Lung (tissue), 12 donors: ENCODE measurements around the gene OTUD6A. TPM values are rescaled to one million over a fixed set of nuclear protein-coding genes. Genes with fewer than 3 reads are reported as not detected.

Experiments used
- ATAC-seq: fragments of 200-7000 bp; cut with Tn5 transposase; one replicate; pipeline ENCODE4 v1.9.1; 2020; ENCODE audit warnings: moderate number of reproducible peaks; ENCODE audit not compliant: insufficient read depth, low FRiP score
- DNase-seq, 3 donors: peaks; one replicate each; pipeline ENCODE4 v3.0.0-alpha.2; 2013 to 2017
- H3K27ac ChIP-seq, 2 donors: one replicate each; pipeline ENCODE4 v1.5.1; 2013; ENCODE audit warnings: mild to moderate bottlenecking in 2 of 2, moderate library complexity in 2 of 2, control low read depth in 1 of 2, inconsistent platforms in 1 of 2, low read depth in 1 of 2, low read length in 1 of 2
- H3K27me3 ChIP-seq, 3 donors: one replicate each; pipeline ENCODE4 v1.5.1; 2013; ENCODE audit warnings: low read length in 2 of 3; ENCODE audit not compliant: control insufficient read depth in 3 of 3, insufficient read depth in 3 of 3
- H3K36me3 ChIP-seq, 4 donors: one replicate each; pipeline ENCODE4 v1.5.1; 2013; ENCODE audit warnings: low read length in 4 of 4, mild to moderate bottlenecking in 1 of 4, moderate library complexity in 1 of 4; ENCODE audit not compliant: control insufficient read depth in 4 of 4, insufficient read depth in 4 of 4
- H3K4me1 ChIP-seq, 5 donors: one replicate each; pipeline ENCODE4 v1.5.1; 2013; ENCODE audit warnings: low read length in 5 of 5, mild to moderate bottlenecking in 2 of 5, moderate library complexity in 1 of 5; ENCODE audit not compliant: control insufficient read depth in 5 of 5, insufficient read depth in 5 of 5
- H3K4me3 ChIP-seq: one replicate; pipeline ENCODE4 v1.5.1; 2013; ENCODE audit warnings: mild to moderate bottlenecking, control low read depth, moderate library complexity
- H3K9ac ChIP-seq, 2 donors: one replicate each; pipeline ENCODE4 v1.5.1; 2013; ENCODE audit warnings: low read length in 2 of 2, control low read depth in 1 of 2; ENCODE audit not compliant: insufficient read depth in 1 of 2
- H3K9me3 ChIP-seq, 4 donors: one replicate each; pipeline ENCODE4 v1.5.1; 2013; ENCODE audit warnings: low read length in 3 of 4, mild to moderate bottlenecking in 1 of 4, moderate library complexity in 1 of 4; ENCODE audit not compliant: control insufficient read depth in 4 of 4, insufficient read depth in 3 of 4
- WGBS, 2 donors: extraction: QIAGEN DNeasy Blood & Tissue Kit; methylation state at CpG; one replicate each; pipeline ENCODE4 v1.1.7; 2013; 5-methylcytosine and 5-hydroxymethylcytosine counted together
- polyA plus RNA-seq, 2 donors: library from polyadenylated mRNA; stranded (reverse); fragments of 200-250 nt; gene quantifications; one replicate each; pipeline ENCODE4 v1.2.1, GENCODE V29; 2013
- total RNA-seq, 2 donors: library from RNA; depleted of rRNA in 1 of 2; stranded (reverse); fragments of >200 nt in 1 of 2; gene quantifications; one replicate each; pipeline ENCODE4 v1.2.1, GENCODE V29; 2014 to 2021
- TF ChIP-seq, protein P1 (sequence below): IDR thresholded peaks from 2 replicates; pipeline ENCODE4 v1.5.1; 2012; ENCODE audit warnings: mild to moderate bottlenecking; ENCODE audit errors: control extremely low read depth, extremely low read depth
- donor health status: control.
- donor health status: control.
- donor health status: Bipolar disorder and iron deficiency.
- donor health status: healthy.
- donor health status: DM: yes; HTN: yes; CAD: no.

OTUD6A gene
- total and polyA plus RNA-seq, 4 donors: not detected

DNA sequence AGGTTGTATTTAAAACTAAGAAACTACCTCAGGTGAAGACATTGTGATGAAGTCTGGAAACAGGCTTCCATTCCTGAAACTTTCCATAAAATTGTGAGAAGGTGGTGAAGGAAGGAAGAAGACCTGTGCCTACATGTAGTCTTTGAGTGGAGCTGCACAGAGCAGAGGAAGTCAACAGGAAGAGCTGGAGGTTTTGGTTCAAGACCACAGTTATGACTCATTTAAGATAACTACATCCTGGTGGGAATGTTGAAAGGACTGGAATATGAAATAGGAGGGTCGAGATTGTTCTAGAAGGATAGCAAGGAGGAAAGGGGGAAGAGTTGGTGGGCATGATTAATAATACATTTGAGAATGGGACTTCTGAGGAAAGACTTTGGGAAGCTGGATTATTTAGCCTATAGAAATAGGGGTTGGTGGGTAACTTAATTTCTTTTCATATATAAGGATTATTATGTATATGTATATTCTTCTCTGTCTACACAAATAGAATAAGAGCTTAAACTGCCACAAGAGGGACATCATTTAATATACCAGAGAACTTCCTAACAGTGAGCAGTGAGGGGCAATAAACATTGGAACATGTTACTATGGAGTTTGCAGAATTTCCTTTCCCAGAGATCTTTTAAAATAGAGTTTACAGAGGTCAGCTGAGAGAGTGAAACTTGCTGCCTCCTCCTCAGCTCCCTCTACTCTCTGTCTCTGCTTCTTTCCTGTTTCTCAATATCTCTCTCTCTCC, 36.0 kb upstream of the OTUD6A start:
- TF ChIP-seq, protein P1, sequence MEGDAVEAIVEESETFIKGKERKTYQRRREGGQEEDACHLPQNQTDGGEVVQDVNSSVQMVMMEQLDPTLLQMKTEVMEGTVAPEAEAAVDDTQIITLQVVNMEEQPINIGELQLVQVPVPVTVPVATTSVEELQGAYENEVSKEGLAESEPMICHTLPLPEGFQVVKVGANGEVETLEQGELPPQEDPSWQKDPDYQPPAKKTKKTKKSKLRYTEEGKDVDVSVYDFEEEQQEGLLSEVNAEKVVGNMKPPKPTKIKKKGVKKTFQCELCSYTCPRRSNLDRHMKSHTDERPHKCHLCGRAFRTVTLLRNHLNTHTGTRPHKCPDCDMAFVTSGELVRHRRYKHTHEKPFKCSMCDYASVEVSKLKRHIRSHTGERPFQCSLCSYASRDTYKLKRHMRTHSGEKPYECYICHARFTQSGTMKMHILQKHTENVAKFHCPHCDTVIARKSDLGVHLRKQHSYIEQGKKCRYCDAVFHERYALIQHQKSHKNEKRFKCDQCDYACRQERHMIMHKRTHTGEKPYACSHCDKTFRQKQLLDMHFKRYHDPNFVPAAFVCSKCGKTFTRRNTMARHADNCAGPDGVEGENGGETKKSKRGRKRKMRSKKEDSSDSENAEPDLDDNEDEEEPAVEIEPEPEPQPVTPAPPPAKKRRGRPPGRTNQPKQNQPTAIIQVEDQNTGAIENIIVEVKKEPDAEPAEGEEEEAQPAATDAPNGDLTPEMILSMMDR: no peak
- no peaks in the 10 kb centered on the region for H3K36me3 ChIP-seq
- H3K9me3 ChIP-seq: peaks cover 0 to 2% (median 0%) of the 10 kb centered on the region in 4 donors
- peaks cover 0 to 5% (median 0%) of the 10 kb centered on the region in 5 donors for H3K4me1 ChIP-seq
- H3K4me3 ChIP-seq: no peak overlapping the region
- H3K9ac ChIP-seq: no peak overlapping the region
- DNase-seq (no peak), ATAC-seq (no peak)
- 29 to 35% methylated on average over 1 of the region's 1 CpG for WGBS, 2 donors
- peaks cover 3 to 4% (median 3%) of the 10 kb centered on the region in 3 donors for H3K27me3 ChIP-seq
- H3K27ac ChIP-seq: no peak overlapping the region

DNA sequence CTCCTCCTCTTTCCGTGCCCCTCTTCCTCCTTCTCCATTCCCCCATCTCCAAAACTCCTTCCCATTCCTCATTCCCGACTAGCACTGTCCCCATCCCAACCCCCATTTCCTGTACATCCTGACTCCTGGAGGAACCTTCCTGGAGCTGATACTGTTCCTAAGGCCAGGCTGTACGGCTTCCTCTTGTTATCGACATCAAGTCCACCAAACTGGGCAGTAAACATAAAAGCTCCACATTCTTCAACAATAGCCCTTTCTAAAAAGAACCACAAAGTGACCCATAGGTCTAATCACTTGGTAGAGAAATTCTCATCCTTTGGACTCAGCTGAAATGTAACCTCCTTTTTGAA, 35.4 kb upstream of the OTUD6A start:
- Histone ChIP-seq H3K27ac (no peak overlapping the region), H3K27me3 (peaks cover 3 to 4% (median 3%) of the 10 kb centered on the region in 3 donors), H3K4me1 (peaks cover 0 to 5% (median 0%) of the 10 kb centered on the region in 5 donors), H3K36me3 (no peaks in the 10 kb centered on the region), H3K4me3 (no peak overlapping the region), H3K9ac (no peak overlapping the region), H3K9me3 (peaks cover 0 to 2% (median 0%) of the 10 kb centered on the region in 4 donors)
- 48 to 58% methylated on average over 4 of the region's 4 CpGs for WGBS, 2 donors
- TF ChIP-seq, protein P1: no peak
- ATAC-seq (no peak), DNase-seq (no peak)

DNA sequence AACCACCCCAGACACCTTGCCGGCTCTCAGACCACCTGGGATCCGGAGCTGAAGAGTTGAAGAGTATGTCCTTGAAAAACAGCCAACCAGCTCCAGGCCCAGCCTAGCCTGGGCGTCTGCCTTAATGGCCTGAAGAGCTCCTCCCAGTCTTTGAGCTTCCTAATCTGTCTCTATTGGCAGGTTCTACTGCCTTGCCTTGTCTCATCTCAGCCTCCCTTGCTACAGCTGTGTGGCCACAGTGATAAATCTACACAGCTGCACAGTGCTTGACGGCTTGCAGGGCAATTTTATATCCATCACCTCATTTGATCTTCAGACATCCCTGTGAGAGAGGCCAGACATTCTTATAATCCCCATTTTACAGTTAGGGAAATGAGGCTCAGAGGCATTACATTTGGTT, 32.4 kb upstream of the OTUD6A start:
- 52 to 69% methylated on average over 4 of the region's 4 CpGs for WGBS, 2 donors

More for the DNA sequence above, 32.4 kb upstream of the OTUD6A start:
- no peak overlapping the region for H3K4me3 ChIP-seq
- peaks cover 0 to 5% (median 0%) of the 10 kb centered on the region in 5 donors for H3K4me1 ChIP-seq
- no peak overlapping the region for H3K27ac ChIP-seq
- H3K9ac ChIP-seq: no peak overlapping the region
- ATAC-seq: no peak
- H3K9me3 ChIP-seq: peaks cover 0 to 2% (median 0%) of the 10 kb centered on the region in 4 donors
- TF ChIP-seq, protein P1: no peak
- H3K36me3 ChIP-seq: no peaks in the 10 kb centered on the region
- peaks cover 0 to 4% (median 3%) of the 10 kb centered on the region in 3 donors for H3K27me3 ChIP-seq
- no peak for DNase-seq
